IMR-90 (cell line): Measurements from ENCODE around the gene DDX50.

Experiments used
- CEBPB ChIP-seq: IDR thresholded peaks from 2 replicates; pipeline ENCODE4 v1.6.1; 2012; ENCODE audit warnings: low read depth, low read length, improper control_type of control experiment
- ELK1 ChIP-seq: fragments of 150-350 bp; IDR thresholded peaks from 2 replicates; pipeline ENCODE4 v1.6.1; 2016; ENCODE audit warnings: low read depth, mild to moderate bottlenecking, low read length, moderate library complexity, borderline replicate concordance
- MXI1 ChIP-seq: IDR thresholded peaks from 2 replicates; pipeline ENCODE4 v1.6.1; 2012; ENCODE audit warnings: low read depth, mild to moderate bottlenecking, low read length, moderate library complexity, borderline replicate concordance
- POLR2A ChIP-seq: IDR thresholded peaks from 2 replicates; pipeline ENCODE4 v1.6.1; 2012; ENCODE audit warnings: mild to moderate bottlenecking, low read depth, low read length
- RCOR1 ChIP-seq: IDR thresholded peaks from 2 replicates; pipeline ENCODE4 v1.6.1; 2012; ENCODE audit warnings: mild to moderate bottlenecking, low read length, improper control_type of control experiment; ENCODE audit not compliant: insufficient replicate concordance
- SMC3 ChIP-seq: fragments of 150-350 bp; IDR thresholded peaks from 2 replicates; pipeline ENCODE4 v1.6.1; 2016; ENCODE audit warnings: low read depth, mild to moderate bottlenecking, antibody characterized with exemption, low read length, moderate library complexity
- TF ChIP-seq, protein P1 (sequence below): conservative IDR thresholded peaks from 2 replicates; pipeline ENCODE4 v1.5.1; 2012; ENCODE audit warnings: mild to moderate bottlenecking, low read depth, low read length, improper control_type of control experiment
- TF ChIP-seq, protein P2 (sequence below): fragments of 150-350 bp; IDR thresholded peaks from 2 replicates; pipeline ENCODE4 v1.6.1; 2017; ENCODE audit warnings: mild to moderate bottlenecking, antibody characterized with exemption, low read length, low read depth

GRCh38 chr10:68954904-68955303 is 53.8 kb downstream of the DDX50 start:
- TF ChIP-seq CEBPB (no peak), ELK1 (no peak), MXI1 (no peak), POLR2A (no peak), RCOR1 (no peak), SMC3 (no peak)
- TF ChIP-seq, protein P1, sequence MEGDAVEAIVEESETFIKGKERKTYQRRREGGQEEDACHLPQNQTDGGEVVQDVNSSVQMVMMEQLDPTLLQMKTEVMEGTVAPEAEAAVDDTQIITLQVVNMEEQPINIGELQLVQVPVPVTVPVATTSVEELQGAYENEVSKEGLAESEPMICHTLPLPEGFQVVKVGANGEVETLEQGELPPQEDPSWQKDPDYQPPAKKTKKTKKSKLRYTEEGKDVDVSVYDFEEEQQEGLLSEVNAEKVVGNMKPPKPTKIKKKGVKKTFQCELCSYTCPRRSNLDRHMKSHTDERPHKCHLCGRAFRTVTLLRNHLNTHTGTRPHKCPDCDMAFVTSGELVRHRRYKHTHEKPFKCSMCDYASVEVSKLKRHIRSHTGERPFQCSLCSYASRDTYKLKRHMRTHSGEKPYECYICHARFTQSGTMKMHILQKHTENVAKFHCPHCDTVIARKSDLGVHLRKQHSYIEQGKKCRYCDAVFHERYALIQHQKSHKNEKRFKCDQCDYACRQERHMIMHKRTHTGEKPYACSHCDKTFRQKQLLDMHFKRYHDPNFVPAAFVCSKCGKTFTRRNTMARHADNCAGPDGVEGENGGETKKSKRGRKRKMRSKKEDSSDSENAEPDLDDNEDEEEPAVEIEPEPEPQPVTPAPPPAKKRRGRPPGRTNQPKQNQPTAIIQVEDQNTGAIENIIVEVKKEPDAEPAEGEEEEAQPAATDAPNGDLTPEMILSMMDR: no peak
- TF ChIP-seq, protein P2, sequence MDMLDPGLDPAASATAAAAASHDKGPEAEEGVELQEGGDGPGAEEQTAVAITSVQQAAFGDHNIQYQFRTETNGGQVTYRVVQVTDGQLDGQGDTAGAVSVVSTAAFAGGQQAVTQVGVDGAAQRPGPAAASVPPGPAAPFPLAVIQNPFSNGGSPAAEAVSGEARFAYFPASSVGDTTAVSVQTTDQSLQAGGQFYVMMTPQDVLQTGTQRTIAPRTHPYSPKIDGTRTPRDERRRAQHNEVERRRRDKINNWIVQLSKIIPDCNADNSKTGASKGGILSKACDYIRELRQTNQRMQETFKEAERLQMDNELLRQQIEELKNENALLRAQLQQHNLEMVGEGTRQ: no peak
